CMK (cell line): ENCODE measurements around the gene MYBBP1A.

Source experiments
- DNase-seq: peaks from one replicate; pipeline ENCODE4 v3.0.0-alpha.2; 2010; ENCODE audit warnings: low read depth

MYBBP1A gene

DNA sequence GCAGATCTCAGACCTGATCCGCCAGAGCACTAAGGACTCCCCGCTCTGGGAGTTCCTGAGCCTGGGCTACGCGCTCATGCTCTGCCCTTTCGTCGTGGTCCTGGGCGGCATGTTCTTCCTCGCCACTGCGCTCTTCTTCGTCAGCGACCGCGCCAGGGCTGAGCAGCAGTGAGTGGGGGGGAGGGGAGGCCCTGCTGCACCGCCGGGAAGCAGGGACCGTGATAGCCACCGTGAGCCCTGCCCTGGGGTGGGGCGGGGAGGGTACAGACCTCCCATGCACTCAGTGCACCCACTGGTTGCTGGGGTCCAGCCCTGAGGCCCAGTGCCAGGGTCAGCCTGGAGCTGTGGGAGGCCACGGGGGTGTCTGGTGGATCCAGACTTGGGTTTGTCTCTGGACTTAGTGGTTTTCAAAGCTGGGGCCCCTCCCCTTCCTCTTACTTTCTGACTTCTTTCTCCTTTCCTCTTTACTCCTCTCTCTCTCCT is 18.9 kb downstream of the MYBBP1A start:
- DNase-seq, result no peak

DNA sequence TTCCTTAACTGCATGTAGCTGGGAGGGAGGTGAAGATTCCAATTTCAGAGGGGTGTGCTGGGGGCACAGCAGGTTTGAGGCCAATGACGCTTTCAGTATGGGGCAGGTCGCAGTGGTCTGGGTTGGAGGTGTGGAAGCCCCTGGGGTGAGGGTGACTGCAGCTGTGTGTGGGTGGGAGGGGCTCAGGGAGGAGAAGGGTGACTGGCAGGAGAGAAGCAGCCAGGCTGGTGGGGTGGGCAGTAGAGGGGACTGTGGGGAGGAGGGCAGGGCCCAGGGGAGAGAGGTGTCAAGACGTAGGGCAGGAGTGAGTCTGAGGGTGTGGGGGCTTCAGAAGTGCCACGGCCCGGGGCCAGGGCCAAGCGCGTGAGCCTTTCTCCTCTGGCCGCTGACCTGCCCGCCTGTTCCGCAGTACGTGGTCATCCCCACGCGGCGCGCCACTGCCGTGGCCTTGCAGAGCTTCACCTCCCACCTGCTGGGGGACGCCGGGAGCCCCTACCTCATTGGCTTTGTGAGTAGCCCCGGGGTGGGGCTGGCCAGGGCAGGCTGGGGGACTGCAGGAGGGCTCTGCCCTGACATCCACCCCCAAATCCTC is 19.4 kb downstream of the MYBBP1A start:
- no peak for DNase-seq

- DNase-seq, result no peak
Observed at GRCh38 chr17:4534928-4535666, 20.1 kb downstream of the MYBBP1A start.

DNA sequence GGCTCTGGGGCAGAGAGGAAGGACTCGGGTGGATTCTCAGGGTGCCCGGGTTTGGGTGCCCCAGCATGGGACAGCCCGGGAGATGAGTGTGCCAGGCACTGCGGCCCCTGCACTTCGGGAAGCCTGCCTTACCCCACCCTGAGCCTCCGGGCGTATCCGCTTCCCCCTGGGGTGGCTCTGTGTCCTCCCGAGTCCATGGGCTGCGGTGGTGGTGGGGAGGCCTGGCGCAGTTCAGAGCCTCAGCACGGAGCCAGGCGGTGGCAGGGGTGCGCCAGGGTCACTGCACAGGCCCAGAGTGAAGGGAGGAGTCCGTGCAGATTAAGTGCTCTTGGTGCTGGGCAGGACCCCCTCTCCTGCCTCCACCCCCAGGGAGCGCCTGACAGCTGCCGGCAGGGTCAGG is 20.7 kb downstream of the MYBBP1A start:
- no peak for DNase-seq

GRCh38 chr17:4533523-4534504 is 21.4 kb downstream of the MYBBP1A start:
- no peak for DNase-seq

GRCh38 chr17:4532860-4533522 is 22.2 kb downstream of the MYBBP1A start:
- no peak for DNase-seq

- DNase-seq, result no peak
Observed at GRCh38 chr17:4531988-4532736, 23.0 kb downstream of the MYBBP1A start.

DNA sequence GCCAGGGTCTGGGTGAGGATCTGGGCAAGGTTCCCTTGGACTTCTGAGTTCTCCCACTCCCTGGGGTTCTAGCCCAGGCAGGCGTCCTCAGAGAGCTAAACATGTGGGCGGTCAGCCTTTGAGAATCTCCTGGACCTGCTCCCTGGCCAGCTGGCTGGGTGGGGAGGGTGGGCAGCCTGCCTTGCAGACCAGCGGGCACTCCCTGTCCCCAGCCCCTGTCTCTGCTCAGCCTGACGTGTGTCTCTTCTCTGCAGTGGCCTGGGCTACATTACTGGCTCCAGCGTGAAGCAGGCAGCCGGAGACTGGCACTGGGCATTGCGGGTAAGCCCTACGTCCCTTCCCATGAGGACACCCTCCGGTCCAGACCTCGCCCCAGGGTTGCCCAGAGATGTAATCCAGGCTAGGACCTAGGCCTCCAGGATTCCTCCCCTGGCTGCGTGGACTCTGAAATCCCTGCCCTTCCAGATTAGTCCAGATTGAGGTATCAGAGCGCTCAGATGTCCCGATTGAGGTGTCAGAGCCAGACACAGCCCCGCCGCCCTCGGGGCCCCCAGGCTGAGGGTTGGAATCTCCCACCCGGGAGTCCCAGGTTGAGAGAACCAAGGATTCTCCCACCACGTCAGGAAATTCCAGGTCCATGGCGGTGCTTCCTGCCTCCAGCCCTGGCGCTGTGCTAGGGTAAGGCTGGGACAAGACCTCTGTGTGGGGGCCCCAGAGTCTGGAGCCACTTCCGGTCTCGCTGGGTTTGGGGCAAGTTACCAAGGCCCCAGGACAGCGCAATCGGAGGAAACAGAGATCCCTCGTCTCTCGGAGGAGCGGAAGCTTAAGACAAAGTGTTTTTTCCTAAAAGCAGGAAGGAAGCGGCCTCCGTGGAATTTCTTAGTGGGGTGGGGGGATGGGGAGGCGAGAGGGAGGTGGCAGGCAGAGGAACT is 24.1 kb downstream of the MYBBP1A start:
- no peak for DNase-seq

- no peak for DNase-seq
Observed at GRCh38 chr17:4529533-4530152, 25.5 kb downstream of the MYBBP1A start.

- no peak for DNase-seq
Observed at GRCh38 chr17:4527566-4528125, 27.5 kb downstream of the MYBBP1A start.

GRCh38 chr17:4527134-4527533 is 28.1 kb downstream of the MYBBP1A start:
- DNase-seq, result no peak

- no peak for DNase-seq
Observed at GRCh38 chr17:4525691-4526397, 29.3 kb downstream of the MYBBP1A start.

DNA sequence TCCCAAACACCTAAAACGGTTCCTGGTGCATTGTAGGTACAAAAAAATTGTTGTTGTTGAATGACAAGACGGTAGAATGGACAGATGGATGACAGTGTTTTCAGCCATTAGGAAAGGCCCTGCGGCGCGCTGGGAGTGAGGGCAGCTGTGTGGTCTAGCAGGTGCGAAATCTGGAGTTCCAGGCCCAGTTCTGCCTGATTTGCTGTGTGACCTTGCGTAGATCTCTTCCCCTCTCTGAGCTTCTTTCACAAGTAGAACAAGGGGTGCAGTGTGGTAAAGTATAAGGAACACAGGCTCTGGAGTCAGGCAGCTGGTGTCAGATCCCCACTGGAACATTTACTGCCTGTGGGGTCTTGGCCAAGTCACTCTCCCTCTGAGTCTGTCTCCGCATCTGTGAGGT is 31.2 kb downstream of the MYBBP1A start:
- DNase-seq, result no peak

DNA sequence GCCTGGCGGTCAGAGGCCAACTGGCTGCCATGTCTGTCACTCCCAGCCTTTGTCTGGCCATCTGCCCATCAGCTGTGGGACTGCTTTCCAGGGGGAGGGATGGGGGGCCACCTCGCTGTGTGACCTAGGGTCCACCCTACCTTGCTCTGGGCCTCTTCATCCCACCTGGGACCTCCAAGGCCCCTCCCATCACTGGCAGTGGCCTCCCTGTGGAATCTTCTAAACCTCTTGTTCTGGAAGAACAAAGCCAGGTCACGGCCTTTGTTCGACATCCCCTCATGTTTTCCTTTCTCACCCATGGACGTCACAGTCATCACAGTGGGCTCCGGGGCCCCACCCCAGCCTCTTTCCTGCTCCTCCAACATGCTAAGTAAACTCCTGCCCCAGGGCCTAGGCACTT is 32.5 kb downstream of the MYBBP1A start:
- no peak for DNase-seq

GRCh38 chr17:4520894-4521600 is 34.1 kb downstream of the MYBBP1A start:
- no peak for DNase-seq

GRCh38 chr17:4520060-4520893 is 34.9 kb downstream of the MYBBP1A start:
- DNase-seq, result no peak

DNA sequence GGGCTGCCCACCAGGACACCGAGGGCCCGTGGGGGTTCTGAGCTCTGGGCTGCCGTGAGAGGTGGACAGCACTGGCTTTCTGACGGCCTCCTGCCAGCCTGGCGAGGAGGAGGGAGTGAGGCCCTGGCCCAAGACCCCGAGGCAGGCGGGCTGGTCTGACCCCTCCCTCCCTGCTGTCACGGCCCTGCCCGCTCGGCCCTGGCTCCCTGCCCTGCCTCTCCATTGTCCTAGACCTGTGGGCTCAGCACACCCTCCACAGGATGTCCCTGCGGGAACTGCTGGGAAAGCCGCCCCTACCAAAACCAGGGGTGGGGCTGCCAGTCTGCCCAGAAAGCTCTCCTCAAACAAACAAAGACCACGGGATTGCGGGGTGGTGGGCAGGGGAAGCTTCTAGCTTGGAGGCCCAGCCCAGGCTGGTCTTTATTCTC is 35.8 kb downstream of the MYBBP1A start:
- no peak for DNase-seq
